K562 (cell line): ENCODE measurements around the gene FHIT.

Experiments used
- CREM ChIP-seq: IDR thresholded peaks from 2 replicates; pipeline ENCODE4 v1.6.1; 2014; ENCODE audit warnings: antibody characterized with exemption, low read depth
- CTCF ChIP-seq, 3 experiments: IDR thresholded peaks in 2 of 3; conservative IDR thresholded peaks in 1 of 3; 2 replicates each; pipeline ENCODE4 v1.5.1; 2011 to 2012; ENCODE audit warnings: low read length in 3 of 3, mild to moderate bottlenecking in 3 of 3, control low read depth in 2 of 3, improper control_type of control experiment in 1 of 3, inconsistent platforms in 1 of 3, low read depth in 1 of 3, mixed read lengths in 1 of 3, moderate library complexity in 1 of 3; ENCODE audit not compliant: insufficient read depth in 2 of 3
- EP300 ChIP-seq: IDR thresholded peaks from 2 replicates; pipeline ENCODE4 v1.6.1; 2012; ENCODE audit warnings: low read length, improper control_type of control experiment
- EZH2 ChIP-seq: IDR thresholded peaks from 2 replicates; pipeline ENCODE4 v1.6.1; 2012; ENCODE audit warnings: low read depth, mild to moderate bottlenecking, inconsistent platforms, low read length, borderline replicate concordance
- FOXM1 ChIP-seq, 2 experiments: fragments of 450-650 bp in 1 of 2; sonication (generic) in 1 of 2; formaldehyde crosslinking in 1 of 2; IDR thresholded peaks; 2 replicates each; pipeline versions ENCODE4 v1.6.1 to v1.9.0; 2017 to 2022; ENCODE audit warnings: low read depth in 2 of 2, mild to moderate bottlenecking in 2 of 2, missing genetic modification reagents in 1 of 2, moderate library complexity in 1 of 2
- FOXP4 ChIP-seq: sonication (generic); formaldehyde crosslinking; IDR thresholded peaks from 2 replicates; pipeline ENCODE4 v1.8.0; 2022; ENCODE audit warnings: mild to moderate bottlenecking, missing genetic modification reagents, borderline replicate concordance
- GABPB1 ChIP-seq: sonication (generic); formaldehyde crosslinking; IDR thresholded peaks from 2 replicates; pipeline ENCODE4 v1.8.0; 2022; ENCODE audit warnings: mild to moderate bottlenecking, missing genetic modification reagents
- GMEB1 ChIP-seq: fragments of 250-450 bp; sonication (Bioruptor Pico); IDR thresholded peaks from 2 replicates; pipeline ENCODE4 v1.4.0; 2020; ENCODE audit warnings: mild to moderate bottlenecking
- HSF4 ChIP-seq: fragments of 250-450 bp; sonication (Bioruptor Pico); IDR thresholded peaks from 2 replicates; pipeline ENCODE4 v2.1.2; 2022; ENCODE audit warnings: mild to moderate bottlenecking, moderate library complexity, borderline replicate concordance
- TCF15 ChIP-seq: fragments of 250-450 bp; sonication (Bioruptor Pico); IDR thresholded peaks from 2 replicates; pipeline ENCODE4 v1.8.0; 2022; ENCODE audit warnings: moderate library complexity, mild to moderate bottlenecking, inconsistent platforms
- ZBTB26 ChIP-seq: fragments of 450-650 bp; formaldehyde crosslinking; IDR thresholded peaks from 2 replicates; pipeline ENCODE4 v1.4.0; 2022; ENCODE audit warnings: missing genetic modification characterization
- ZNF609 ChIP-seq: sonication (generic); formaldehyde crosslinking; IDR thresholded peaks from 2 replicates; pipeline ENCODE4 v1.8.1; 2023; ENCODE audit warnings: missing genetic modification reagents, mild to moderate bottlenecking, borderline replicate concordance
- ZNF764 ChIP-seq: fragments of 250-450 bp; sonication (Bioruptor Pico); IDR thresholded peaks from 2 replicates; pipeline ENCODE4 v1.4.0; 2020; ENCODE audit warnings: low read depth, mild to moderate bottlenecking, moderate library complexity

- no peak for TF ChIP-seq TCF15 (CRISPR knock-in tag)
- no peak for TF ChIP-seq FOXP4 (CRISPR knock-in tag)
- TF ChIP-seq HSF4 (CRISPR knock-in tag), result no peak
- no peak for TF ChIP-seq CREM
- TF ChIP-seq GABPB1 (CRISPR knock-in tag), result no peak
- TF ChIP-seq ZNF764 (CRISPR knock-in tag), result no peak
- TF ChIP-seq GMEB1 (CRISPR knock-in tag), result no peak
- TF ChIP-seq CTCF (IDR thresholded peaks at IDR 0.05 in 2 of 3, conservative IDR thresholded peaks at IDR 0.05 in 1 of 3; ENCODE audit: insufficient read depth in 2 of 3, low read depth in 1 of 3, low read length in 3 of 3), result no peak
- no peak for TF ChIP-seq ZNF609 (CRISPR knock-in tag)
- TF ChIP-seq FOXM1 (IDR thresholded peaks at IDR 0.05; ENCODE audit: low read depth), result no peak
- TF ChIP-seq FOXM1 (CRISPR knock-in tag; IDR thresholded peaks at IDR 0.05; ENCODE audit: low read depth), result no peak
- TF ChIP-seq EP300, result no peak
- no peak for TF ChIP-seq EZH2
- TF ChIP-seq ZBTB26, result no peak
These were observed 160.7 kb downstream of the FHIT start for GRCh38 chr3:61090389-61091169.
